Activated CD4-positive, alpha-beta T cell treated with anti-CD3 and anti-CD28 coated beads, Interleukin-2, amount 10 ng/mL, durations not matched to agents 24 days and 14 days (primary cell): ENCODE results near the gene IGSF8. TPM values are rescaled to one million over a fixed set of nuclear protein-coding genes. Genes with fewer than 3 reads are reported as not detected.

Experiments
- DNase-seq: peaks from one replicate; pipeline ENCODE4 v3.0.0; 2022
- H3K27ac Mint-ChIP-seq: one replicate; pipeline ENCODE4 v1.8.0; 2022; ENCODE audit warnings: mild to moderate bottlenecking, mixed read lengths
- H3K27me3 Mint-ChIP-seq: one replicate; pipeline ENCODE4 v1.8.0; 2022; ENCODE audit warnings: mixed read lengths
- H3K36me3 Mint-ChIP-seq: one replicate; pipeline ENCODE4 v1.8.0; 2022; ENCODE audit warnings: low read depth, mild to moderate bottlenecking, mixed read lengths
- H3K4me1 Mint-ChIP-seq: one replicate; pipeline ENCODE4 v1.8.0; 2021; ENCODE audit warnings: mixed read lengths
- H3K4me3 Mint-ChIP-seq: one replicate; pipeline ENCODE4 v1.8.0; 2022; ENCODE audit warnings: mild to moderate bottlenecking, moderate library complexity, mixed read lengths
- H3K9me3 Mint-ChIP-seq: one replicate; pipeline ENCODE4 v1.8.0; 2021; ENCODE audit warnings: mixed read lengths
- intact Hi-C: fragments of 100-400 bp; cut with micrococcal nuclease; formaldehyde crosslinking; loops from one replicate; pipeline ENCODE4 v1.15.1; 2023
- total RNA-seq: library from RNA; stranded (reverse); gene quantifications from 2 replicates; pipeline ENCODE4 v1.2.3, GENCODE V29; 2022

Gene IGSF8
- total RNA-seq, 1 donor from 2014 or later, result 26.7 TPM

GRCh38 chr1:160104486-160104885 lies 6.1 kb upstream of the IGSF8 start:
- intact Hi-C loops, result loop anchor here (5.0 kb wide), 1 partner anchor 322 kb away; the partner anchor contains the start of gene DUSP23
- DNase-seq, result no peak
- H3K27me3 Mint-ChIP-seq, result peaks cover 7% of the 10 kb centered on the region
- peaks cover 16% of the 10 kb centered on the region for H3K4me1 Mint-ChIP-seq
- no peak overlapping the region for H3K4me3 Mint-ChIP-seq
- H3K9me3 Mint-ChIP-seq, result no peaks in the 10 kb centered on the region
- H3K27ac Mint-ChIP-seq, result no peak overlapping the region
- no peaks in the 10 kb centered on the region for H3K36me3 Mint-ChIP-seq

DNA sequence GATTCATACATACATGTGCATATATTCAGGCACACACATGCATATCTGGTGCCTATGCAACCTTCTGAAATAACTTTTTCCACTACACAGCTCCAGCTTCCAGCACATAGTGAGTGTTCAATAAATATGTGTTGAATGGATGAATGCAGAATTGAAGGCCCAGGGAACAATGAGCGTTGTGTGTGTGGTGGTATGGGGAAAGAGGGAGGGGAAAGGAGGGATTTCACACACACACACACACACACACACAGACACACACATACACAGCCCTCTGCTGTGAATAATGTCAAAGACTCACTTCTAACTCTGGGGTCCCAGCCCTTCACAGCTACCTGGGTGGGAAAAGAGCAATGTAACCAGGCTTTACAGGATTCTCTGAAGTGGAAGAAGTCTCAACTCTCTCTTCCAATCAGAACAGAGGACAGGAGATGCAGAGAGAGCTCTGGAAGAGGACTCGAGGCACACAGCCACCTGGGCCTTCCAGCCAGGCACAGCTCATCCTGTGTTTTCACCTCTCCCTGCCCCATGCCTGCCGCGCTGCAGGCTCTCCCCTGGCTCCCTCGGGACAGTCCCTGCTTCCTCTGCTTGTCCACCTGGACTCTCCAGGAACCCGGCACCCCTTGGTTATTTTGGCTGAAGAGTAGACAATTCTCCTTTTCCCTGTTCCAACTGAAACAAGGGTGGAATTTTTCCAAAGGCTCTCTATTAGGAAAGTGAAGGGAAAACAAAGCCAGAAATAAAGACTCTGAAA lies 5.4 kb upstream of the IGSF8 start:
- no peak for DNase-seq
- intact Hi-C loops, result loop anchor here (5.0 kb wide), 1 partner anchor 322 kb away; the partner anchor contains the start of gene DUSP23
- Mint-ChIP-seq H3K4me3 (no peak overlapping the region), H3K27ac (no peak overlapping the region), H3K36me3 (no peaks in the 10 kb centered on the region), H3K9me3 (no peaks in the 10 kb centered on the region), H3K27me3 (peaks cover 7% of the 10 kb centered on the region), H3K4me1 (peaks cover 18% of the 10 kb centered on the region)

- Mint-ChIP-seq H3K4me1 (peaks cover 25% of the 10 kb centered on the region), H3K4me3 (no peak overlapping the region), H3K9me3 (no peaks in the 10 kb centered on the region), H3K27me3 (peaks cover 7% of the 10 kb centered on the region), H3K27ac (no peak overlapping the region), H3K36me3 (no peaks in the 10 kb centered on the region)
- DNase-seq, result no peak
- intact Hi-C loops, result loop anchor here (1.0 to 5.0 kb wide), 4 partner anchors 151 to 320 kb away; partner anchors contain the start of gene DUSP23
These were observed 3.5 kb upstream of the IGSF8 start for GRCh38 chr1:160101717-160102522.

- H3K9me3 Mint-ChIP-seq, result no peaks in the 10 kb centered on the region
- H3K27ac Mint-ChIP-seq, result peak overlapping the region; percentile 69
- H3K4me3 Mint-ChIP-seq, result peak overlapping the region; percentile 36
- peak; percentile 88 for DNase-seq
- H3K4me1 Mint-ChIP-seq, result peaks cover 30% of the 10 kb centered on the region
- no peaks in the 10 kb centered on the region for H3K36me3 Mint-ChIP-seq
- H3K27me3 Mint-ChIP-seq, result peaks cover under 1% of the 10 kb centered on the region
- intact Hi-C loops, result loop anchor here (1.0 to 5.0 kb wide), 4 partner anchors 152 to 319 kb away; partner anchors contain the start of gene DUSP23
These were observed 2.8 kb upstream of the IGSF8 start for GRCh38 chr1:160101037-160101716.

DNA sequence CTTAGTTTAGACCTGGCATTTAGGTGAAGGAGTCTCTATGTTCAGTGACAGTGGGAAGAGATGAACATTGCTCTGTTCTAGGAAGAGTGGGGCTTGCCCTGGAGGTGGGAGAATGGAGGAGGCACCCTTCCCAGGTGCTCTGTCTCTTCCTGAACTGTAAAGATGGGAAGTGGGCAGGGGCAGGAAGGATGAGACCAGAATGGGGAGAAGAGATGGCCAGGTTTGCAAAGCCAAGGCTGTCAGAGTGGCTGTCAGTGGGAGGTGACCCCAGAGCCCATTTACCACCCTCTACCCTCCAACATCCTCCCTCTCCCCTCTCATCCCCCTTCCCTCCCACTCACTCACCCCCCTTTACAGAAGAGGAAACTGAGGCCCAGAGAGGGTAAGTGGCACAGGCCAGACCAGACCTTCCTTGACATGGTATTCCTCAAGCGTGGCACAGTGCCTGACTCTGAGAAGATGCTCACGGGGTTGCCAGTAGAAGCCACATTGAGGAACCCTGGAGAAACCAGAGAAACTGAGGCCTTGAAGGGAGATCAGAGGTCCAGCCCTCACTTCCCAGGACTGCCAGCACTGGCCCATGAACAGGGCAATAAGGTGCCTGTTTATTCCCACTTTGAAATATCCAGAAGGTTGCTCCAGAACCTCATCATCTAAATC lies 1.4 kb upstream of the IGSF8 start:
- Mint-ChIP-seq H3K27me3 (no peaks in the 10 kb centered on the region), H3K9me3 (no peaks in the 10 kb centered on the region), H3K36me3 (no peaks in the 10 kb centered on the region), H3K4me1 (peaks cover 35% of the 10 kb centered on the region), H3K4me3 (peak overlapping the region; percentile 83), H3K27ac (peak overlapping the region; percentile 74)
- intact Hi-C loops, result loop anchor here (1.0 to 5.0 kb wide), 7 partner anchors 105 to 318 kb away; partner anchors contain the start of genes DUSP23, PEA15, PEX19 and TAGLN2
- DNase-seq, result no peak

- Mint-ChIP-seq H3K27ac (peak overlapping the region; percentile 74), H3K36me3 (no peaks in the 10 kb centered on the region), H3K9me3 (no peaks in the 10 kb centered on the region), H3K4me1 (peaks cover 35% of the 10 kb centered on the region), H3K27me3 (no peaks in the 10 kb centered on the region), H3K4me3 (peak overlapping the region; percentile 83)
- peak; percentile 99 for DNase-seq
- intact Hi-C loops, result loop anchor here (1.0 to 2.0 kb wide), 5 partner anchors 68 to 186 kb away; partner anchors contain the start of genes PEA15, PEX19, PIGM and TAGLN2
These were observed 588 bp upstream of the IGSF8 start for GRCh38 chr1:160098852-160099561.

GRCh38 chr1:160097151-160097910 lies 1.1 kb downstream of the IGSF8 start:
- Mint-ChIP-seq H3K27me3 (no peaks in the 10 kb centered on the region), H3K9me3 (no peaks in the 10 kb centered on the region), H3K4me1 (peaks cover 38% of the 10 kb centered on the region), H3K36me3 (peaks cover 2% of the 10 kb centered on the region), H3K4me3 (peak overlapping the region; percentile 89), H3K27ac (peak overlapping the region; percentile 79)
- DNase-seq, result peak; percentile 73
- intact Hi-C loops, result no loop called here

DNA sequence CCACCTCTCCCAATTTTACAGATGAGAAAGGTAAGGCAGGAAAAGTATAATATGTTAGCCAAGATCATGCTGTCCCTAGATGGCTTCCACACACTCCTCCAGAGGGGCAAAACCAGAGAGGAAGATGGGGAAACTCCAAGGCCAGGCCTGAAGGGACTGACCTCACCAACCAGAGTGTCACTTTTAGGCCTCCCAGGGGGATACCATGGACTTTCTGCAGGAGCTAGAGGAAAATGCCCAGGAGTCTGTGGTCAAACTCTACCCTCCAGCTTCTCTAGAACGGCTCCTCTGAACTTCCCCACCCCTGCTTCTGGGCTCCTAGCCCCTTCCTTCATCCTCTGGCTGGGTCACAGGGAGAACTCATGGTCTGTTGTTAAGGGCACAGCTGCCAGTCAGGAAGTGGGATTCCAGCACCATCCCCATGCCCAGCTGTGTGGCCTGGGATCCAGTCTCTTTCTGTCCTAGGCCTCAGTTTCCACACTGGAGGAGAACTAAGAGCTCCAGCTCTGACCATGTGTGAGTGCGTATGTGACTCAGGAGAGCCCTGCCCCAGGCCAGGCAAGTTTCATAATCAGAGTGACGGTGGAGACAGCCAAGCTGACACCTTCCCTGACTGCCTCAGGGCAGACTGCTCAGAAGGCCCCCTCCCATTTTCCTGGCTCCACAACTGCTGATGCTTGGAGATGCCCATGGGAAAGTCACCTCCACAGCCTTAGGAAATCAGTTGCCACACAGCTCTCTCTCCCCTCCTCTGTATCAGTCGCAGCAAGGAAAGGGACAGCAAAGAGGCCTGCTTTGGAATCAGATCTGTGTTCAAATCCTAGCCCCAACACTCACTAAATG lies 1.9 kb downstream of the IGSF8 start:
- H3K36me3 Mint-ChIP-seq, result peaks cover 3% of the 10 kb centered on the region
- H3K27ac Mint-ChIP-seq, result peak overlapping the region; percentile 79
- no peaks in the 10 kb centered on the region for H3K27me3 Mint-ChIP-seq
- intact Hi-C loops, result no loop called here
- H3K9me3 Mint-ChIP-seq, result no peaks in the 10 kb centered on the region
- no peak for DNase-seq
- H3K4me1 Mint-ChIP-seq, result peaks cover 38% of the 10 kb centered on the region
- peak overlapping the region; percentile 21 for H3K4me3 Mint-ChIP-seq

- no peak overlapping the region for H3K27ac Mint-ChIP-seq
- intact Hi-C loops, result no loop called here
- peak overlapping the region; percentile 21 for H3K4me3 Mint-ChIP-seq
- H3K27me3 Mint-ChIP-seq, result no peaks in the 10 kb centered on the region
- H3K9me3 Mint-ChIP-seq, result no peaks in the 10 kb centered on the region
- H3K4me1 Mint-ChIP-seq, result peaks cover 31% of the 10 kb centered on the region
- H3K36me3 Mint-ChIP-seq, result peaks cover 7% of the 10 kb centered on the region
- no peak for DNase-seq
These were observed 2.9 kb downstream of the IGSF8 start for GRCh38 chr1:160095382-160096105.

DNA sequence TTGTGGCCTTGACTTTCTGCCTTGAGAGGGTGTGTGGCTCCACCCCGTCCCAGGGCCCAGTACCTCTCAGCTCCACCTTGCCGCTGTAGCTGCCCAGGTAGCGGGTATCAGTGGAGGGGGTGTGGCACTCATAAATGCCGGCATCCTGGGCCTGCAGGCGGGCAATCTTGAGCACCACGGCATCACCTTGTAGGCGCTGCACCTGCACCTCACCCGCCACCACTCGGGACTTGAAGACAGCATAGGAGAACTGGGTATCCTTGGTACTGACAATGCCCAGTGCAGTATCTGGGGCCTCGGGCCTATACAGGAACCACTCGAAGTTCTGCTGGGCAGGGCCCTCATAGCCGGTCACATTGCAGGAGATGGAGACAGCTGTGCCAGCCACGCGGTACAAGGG lies 3.6 kb downstream of the IGSF8 start:
- Mint-ChIP-seq H3K27ac (no peak overlapping the region), H3K9me3 (no peaks in the 10 kb centered on the region), H3K27me3 (no peaks in the 10 kb centered on the region), H3K4me3 (no peak overlapping the region), H3K4me1 (peaks cover 31% of the 10 kb centered on the region), H3K36me3 (peaks cover 7% of the 10 kb centered on the region)
- no peak for DNase-seq
- intact Hi-C loops, result no loop called here

- no peak for DNase-seq
- Mint-ChIP-seq H3K9me3 (no peaks in the 10 kb centered on the region), H3K27me3 (no peaks in the 10 kb centered on the region), H3K4me1 (peaks cover 26% of the 10 kb centered on the region), H3K27ac (no peak overlapping the region), H3K36me3 (peaks cover 7% of the 10 kb centered on the region), H3K4me3 (no peak overlapping the region)
- intact Hi-C loops, result no loop called here
These were observed 4.2 kb downstream of the IGSF8 start for GRCh38 chr1:160094291-160094625.
